HG03439 (cell line): ENCODE results near the gene PRMT1.
"Not testable (repeated sequence)": the region's sequence is repeated elsewhere in the genome, so short reads cannot be mapped to it uniquely, and the experiment has no call there.

ENCODE experiments used
- ATAC-seq: cut with Tn5 transposase; IDR thresholded peaks from one replicate; pipeline ENCODE4 v1.9.1; 2021; ENCODE audit warnings: mild to moderate bottlenecking, moderate library complexity; ENCODE audit not compliant: unreplicated experiment

Gene PRMT1

DNA sequence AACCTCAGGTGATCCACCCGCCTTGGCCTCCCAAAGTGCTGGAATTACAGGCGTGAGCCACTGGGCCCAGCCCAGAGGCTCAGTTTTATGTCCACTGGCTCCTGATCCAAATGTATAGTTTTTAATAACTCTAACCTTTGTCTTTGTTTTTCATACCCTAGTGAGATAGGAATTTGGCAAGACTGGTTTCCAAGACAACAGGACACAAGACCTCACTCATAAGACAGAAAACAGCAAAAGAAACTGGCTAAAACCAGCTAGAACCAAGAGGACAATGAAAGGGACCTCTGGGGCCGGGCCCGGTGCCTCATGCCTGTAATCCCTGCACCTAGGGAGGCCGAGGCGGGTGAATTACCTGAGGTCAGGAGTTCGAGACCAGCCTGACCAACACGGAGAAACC, 41.4 kb downstream of the PRMT1 start:
- no peak for ATAC-seq

DNA sequence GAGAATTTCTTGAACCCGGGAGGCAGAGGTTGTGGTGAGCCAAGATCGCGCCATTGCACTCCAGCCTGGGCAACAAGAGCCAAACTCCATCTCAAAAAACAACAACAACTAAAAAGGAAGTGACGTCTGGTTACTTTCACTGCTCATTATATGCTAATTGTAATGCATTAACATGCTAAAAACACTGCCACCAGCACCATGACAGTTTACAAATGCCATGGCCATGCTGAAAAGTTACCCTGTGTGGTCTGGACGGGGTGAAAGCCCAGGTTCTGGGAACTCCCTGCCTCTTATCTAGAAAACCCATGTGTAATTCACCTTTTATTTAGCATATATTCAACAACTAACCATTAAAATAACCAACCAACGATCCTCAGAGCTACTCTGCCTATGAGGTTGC, 41.9 kb downstream of the PRMT1 start:
- no peak for ATAC-seq

DNA sequence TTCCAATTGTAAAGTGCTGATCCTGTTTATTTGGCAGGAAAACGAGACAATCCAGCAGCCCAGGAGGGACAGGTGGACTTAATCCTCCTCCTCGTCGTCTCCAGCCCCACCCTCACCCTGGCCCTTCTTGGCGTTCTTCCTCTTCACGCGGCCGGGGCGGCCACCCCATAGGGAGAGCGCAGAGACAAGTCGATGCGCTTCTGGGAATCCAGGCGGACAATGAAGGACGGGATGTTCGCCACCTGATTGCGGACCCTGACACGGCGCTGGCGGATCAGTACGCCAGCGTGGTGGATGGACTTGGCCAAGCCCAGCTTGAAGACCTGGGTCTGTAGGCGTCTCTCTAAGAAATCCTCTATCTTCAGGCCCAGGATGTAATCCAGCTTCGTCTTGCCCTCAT, 42.3 kb downstream of the PRMT1 start:
- ATAC-seq: not testable (repeated sequence)

DNA sequence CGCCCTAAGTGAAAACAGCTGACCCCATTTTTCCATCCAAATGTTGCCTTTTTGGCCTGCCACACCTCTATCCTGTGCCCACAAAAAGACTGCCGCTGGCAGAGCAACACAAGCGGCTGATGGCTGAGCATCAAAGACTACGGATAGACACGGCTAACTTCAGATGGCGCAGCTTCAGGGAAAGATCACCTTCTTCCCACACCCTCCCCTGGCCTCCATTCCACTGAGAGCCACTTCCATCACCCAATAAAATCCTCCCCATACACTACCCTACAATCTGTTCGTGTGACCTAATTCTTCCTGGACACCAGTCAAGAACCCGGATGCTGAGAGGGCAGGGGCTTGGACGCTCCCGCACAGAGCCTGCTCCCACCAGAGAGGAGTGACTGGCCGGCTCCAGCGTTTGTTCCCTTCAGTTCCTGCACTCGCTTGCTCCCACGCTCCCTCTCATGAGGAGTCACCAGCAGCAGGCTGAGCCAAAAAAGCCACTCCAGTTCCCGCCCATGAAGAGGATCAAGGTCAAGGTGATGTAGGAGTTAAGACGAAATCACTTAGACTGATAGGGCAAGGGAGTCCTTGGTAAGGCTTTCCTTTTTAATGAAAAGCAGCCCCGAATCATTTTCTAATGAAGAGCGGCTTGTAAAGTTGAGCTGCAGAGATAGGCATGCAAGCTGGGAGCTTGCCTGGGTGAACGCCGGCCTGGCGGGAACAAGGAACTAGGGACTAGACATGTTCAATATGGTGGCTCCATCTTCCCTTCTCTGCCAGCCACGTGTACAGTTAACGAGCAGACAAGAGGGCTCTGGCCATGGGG, 50.4 kb downstream of the PRMT1 start:
- no peak for ATAC-seq

DNA sequence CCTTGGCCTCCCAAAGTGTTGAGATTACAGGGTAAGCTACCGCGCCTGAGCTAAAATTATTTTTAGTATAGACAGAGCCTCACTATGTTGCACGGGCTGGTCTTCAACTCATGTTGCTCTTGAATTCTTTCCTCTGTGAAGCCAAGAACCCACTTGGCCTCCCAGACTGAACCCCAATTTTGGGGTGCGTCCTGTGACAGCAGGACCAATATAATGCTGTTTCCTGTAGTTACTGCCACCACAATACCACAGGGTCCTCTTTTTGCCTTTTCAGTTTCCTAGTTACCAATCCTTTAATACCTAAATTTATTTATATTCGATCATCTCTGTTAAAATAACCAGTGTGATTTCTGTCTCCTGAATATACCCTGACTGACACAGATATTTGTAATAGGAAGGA, 53.1 kb downstream of the PRMT1 start:
- no peak for ATAC-seq
